AG09309 (cell line): Measurements from ENCODE around the gene NOPCHAP1.

Experiments
- DNase-seq: peaks from one replicate; pipeline ENCODE4 v3.0.0-alpha.2; 2010; ENCODE audit warnings: low read depth
- H3K4me3 ChIP-seq: 2 replicates; pipeline ENCODE4 v1.5.1; 2011; ENCODE audit warnings: mild to moderate bottlenecking, low read depth, low read length, moderate library complexity; ENCODE audit not compliant: control insufficient read depth
- TF ChIP-seq, protein P1 (sequence below): IDR thresholded peaks from 2 replicates; pipeline ENCODE4 v1.5.1; 2011; ENCODE audit warnings: mild to moderate bottlenecking, low read depth, low read length, inconsistent platforms; ENCODE audit not compliant: insufficient read depth, control insufficient read depth; ENCODE audit errors: missing control alignments

NOPCHAP1 gene

DNA sequence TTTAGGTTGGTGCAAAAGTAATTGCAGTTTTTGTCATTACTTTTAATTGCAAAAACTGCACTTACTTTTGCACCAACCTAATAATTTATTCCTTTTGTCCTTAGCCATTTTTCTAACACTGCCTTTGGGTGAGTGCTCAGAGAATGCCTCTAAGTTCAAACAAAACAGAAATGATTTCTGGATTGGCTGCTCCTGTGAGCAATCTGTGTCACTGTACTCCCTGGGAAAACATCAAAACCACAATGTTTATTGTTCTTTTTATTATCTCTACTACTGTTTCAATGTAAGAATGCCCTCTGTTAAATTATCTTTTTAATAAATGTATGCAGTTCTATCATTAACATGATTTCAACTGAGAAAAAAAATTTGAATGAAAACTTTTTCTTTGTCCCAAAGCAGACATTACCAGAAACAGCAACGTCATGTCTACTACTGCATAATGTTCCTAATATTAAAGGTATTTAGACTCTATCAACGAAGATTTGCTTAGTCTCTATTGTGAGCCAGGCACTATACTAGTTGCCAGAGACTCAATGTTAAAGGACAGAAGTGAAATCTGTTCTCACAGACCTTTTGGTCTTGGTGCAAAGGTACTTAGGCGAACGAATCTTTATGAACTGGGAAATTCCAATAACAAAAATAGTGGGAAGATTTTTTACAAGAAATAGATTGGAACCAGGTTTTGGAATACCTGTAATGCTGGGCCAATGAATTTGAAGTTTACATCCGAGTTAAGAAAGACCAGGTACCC is 34.2 kb upstream of the NOPCHAP1 start:
- no peak for DNase-seq
- TF ChIP-seq, protein P1, sequence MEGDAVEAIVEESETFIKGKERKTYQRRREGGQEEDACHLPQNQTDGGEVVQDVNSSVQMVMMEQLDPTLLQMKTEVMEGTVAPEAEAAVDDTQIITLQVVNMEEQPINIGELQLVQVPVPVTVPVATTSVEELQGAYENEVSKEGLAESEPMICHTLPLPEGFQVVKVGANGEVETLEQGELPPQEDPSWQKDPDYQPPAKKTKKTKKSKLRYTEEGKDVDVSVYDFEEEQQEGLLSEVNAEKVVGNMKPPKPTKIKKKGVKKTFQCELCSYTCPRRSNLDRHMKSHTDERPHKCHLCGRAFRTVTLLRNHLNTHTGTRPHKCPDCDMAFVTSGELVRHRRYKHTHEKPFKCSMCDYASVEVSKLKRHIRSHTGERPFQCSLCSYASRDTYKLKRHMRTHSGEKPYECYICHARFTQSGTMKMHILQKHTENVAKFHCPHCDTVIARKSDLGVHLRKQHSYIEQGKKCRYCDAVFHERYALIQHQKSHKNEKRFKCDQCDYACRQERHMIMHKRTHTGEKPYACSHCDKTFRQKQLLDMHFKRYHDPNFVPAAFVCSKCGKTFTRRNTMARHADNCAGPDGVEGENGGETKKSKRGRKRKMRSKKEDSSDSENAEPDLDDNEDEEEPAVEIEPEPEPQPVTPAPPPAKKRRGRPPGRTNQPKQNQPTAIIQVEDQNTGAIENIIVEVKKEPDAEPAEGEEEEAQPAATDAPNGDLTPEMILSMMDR, result no peak
- H3K4me3 ChIP-seq, result no peak overlapping the region

DNA sequence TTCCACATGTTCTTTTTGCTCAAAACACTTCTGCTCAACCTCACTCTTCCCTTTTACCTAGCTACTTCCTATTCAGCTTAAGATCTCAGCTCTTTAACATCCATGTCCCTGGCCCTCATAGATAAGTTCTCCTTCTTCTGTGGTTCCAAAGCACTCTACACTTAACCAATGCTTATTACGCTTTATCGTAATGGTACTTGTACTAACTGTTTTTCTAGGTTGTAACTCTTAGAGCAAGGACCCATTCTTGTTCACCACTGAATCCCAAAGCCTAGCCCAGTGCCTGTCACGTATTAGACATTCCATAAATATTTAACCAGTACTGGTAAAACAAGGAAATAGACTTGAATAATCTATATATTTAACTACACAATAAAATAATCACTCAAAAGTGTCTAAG is 33.3 kb upstream of the NOPCHAP1 start:
- H3K4me3 ChIP-seq, result no peak overlapping the region
- DNase-seq, result no peak
- TF ChIP-seq, protein P1, result no peak

DNA sequence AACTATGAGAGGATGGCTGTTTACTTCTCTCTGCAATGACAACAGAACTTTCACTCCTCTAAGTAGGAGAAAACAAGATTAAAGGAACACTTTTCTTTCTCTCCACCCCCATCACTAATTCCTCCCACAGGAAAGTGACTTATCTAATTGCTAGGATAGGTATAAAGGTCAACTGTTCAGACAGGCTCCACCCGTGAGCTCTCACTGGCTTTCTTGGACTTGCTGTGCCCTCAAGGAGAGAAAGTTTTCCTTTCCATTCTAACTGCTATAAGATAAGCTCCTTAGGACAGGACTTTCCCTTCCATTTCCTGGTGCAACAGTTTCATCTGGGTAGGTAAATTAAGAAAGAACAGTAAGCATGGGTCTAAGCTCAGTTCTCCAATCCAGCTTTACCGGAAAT is 32.8 kb upstream of the NOPCHAP1 start:
- no peak for DNase-seq
- no peak overlapping the region for H3K4me3 ChIP-seq
- TF ChIP-seq, protein P1, result no peak

DNA sequence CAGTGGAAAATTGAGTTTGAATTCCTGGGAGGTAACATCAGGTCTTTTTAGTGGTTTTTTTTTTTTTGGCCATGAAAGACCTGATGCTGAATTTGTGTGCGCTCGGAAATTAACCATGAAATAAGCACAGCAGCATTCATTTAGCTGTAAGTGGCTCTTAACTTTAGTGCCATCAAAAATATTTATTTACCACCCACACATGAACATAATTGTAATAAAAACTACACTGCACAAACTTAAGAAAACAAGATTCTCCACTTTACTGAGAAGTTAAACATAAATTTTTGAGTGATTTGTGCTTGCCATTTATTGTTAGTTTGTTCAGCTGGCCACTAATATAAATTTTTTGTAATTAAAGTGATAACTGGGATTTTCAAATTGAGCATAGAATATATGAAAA is 30.4 kb upstream of the NOPCHAP1 start:
- no peak overlapping the region for H3K4me3 ChIP-seq
- TF ChIP-seq, protein P1, result no peak
- no peak for DNase-seq

DNA sequence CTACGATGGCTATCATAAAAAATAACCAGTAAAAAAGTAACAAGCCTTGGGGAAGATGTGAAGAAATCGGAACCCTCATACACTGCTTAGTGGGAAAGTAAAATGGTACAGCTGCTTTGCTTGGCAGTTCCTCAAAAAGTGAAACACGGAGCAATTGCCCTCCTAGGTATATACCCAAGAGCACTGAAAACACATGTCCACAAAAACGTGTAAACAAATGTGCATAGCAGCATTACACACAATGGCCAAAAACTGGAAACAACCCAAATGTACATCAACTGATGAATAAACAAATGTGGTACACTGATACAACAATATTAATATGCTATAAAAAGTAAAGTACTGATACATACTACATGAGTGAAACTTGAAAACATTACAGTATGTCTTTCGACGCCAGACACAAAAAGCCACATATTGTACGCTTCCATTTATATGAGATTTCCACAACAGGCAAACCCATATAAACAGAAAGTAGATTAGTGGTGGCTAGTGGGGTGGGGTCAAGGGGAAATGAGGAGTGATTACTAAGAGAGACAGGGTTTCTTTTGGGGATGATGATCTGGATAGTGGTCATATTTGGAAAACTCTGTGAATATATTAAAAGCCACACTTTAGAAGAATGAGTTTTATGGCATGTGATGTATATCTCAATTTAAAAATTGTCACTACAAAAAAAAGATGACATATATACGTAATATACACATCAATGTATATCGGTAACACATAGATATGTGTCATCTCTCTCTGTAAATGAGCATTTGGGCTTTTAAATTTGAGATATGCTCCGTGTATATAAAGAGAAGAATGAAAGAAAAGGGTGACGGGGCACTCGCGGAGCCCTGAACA is 29.0 kb upstream of the NOPCHAP1 start:
- H3K4me3 ChIP-seq, result peak overlapping the region; percentile 84
- DNase-seq, result no peak
- TF ChIP-seq, protein P1, result no peak

DNA sequence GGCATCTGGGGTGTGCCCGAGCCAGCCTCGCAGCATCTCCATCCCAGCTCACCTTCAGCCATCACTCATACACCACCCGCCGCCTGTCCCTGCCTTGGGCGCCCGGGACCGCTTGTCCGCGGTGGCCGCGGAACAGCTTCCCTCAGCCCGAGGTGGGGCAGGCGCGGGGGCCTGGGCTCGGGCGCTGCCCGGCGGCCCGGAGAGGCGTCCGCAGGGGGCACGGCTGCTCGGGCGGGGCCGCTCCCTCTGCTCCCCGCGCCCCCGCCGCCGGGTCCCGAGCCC is 28.5 kb upstream of the NOPCHAP1 start:
- TF ChIP-seq, protein P1, result no peak
- no peak for DNase-seq

More for the DNA sequence above, 28.5 kb upstream of the NOPCHAP1 start:
- peak overlapping the region; percentile 84 for H3K4me3 ChIP-seq
